ENCODE data around the gene DNM3.
A peak's percentile ranks its signal among the peaks of the same experiment; 100 is the strongest.

Gene DNM3

DNA sequence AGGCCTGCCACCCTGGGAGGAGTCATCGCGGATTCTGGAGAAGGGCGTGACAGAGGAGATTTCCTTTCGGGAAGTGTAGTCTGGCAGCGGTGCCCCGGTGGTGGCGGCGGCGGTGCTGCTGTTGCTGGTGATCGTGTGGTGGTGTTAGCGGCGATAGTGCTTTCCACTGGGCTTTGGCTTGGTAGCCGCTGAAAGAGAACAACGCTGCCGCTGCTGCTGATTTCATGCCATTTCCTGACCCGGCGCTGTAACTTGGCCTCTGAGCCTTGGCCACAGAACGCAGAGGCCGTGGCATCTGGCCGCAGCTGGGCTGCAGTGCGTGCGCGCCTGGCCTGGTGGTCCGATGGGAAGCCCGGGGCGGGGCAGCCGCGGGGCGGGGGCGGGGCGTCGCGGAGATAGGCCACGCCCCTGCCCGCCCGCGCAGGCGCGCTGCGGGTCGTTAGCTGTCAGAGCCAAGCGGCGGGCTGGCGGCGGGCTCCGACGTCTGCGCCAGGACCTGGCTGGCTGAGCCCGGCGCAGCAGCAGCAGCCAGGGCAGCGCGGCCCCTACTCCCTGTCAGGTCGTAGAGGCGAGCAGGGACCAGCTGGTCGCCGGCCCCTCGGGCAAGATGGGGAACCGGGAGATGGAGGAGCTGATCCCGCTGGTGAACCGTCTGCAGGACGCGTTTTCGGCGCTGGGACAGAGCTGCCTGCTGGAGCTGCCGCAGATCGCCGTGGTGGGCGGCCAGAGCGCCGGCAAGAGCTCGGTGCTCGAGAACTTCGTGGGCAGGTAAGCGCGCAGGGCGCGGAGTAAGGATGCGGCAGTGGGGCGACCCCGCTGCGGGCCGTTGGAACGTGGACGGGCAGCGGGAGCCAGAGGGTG lies at the start of gene DNM3:
Gene DNM3 (plus strand): TSS at position 449 of the 861 bp plus-strand sequence. CDS start 159 bp downstream, at position 608.
- peaks cover 11% of the 10 kb centered on the region for H3K4me1 Mint-ChIP-seq
- peak within 1 kb of the TSS; percentile 30 to 38 (median 37) for H3K27ac Mint-ChIP-seq
- H3K36me3 Mint-ChIP-seq (ENCODE audit: low read depth): no peaks in the 10 kb centered on the region
- no peak for TF ChIP-seq CTCF (IDR thresholded peaks at IDR 0.05; ENCODE audit: unreplicated experiment in 3 of 3)
- H3K4me3 Mint-ChIP-seq: peak within 1 kb of the TSS; percentile 91 to 94 (median 93)
- no peaks in the 10 kb centered on the region for H3K9me3 Mint-ChIP-seq
- peaks cover 39% of the 10 kb centered on the region for H3K27me3 Mint-ChIP-seq (ENCODE audit: low read depth)

- no peak for TF ChIP-seq CTCF (IDR thresholded peaks at IDR 0.05; ENCODE audit: unreplicated experiment in 3 of 3)
- Mint-ChIP-seq H3K9me3 (no peaks in the 10 kb centered on the region), H3K36me3 (ENCODE audit: low read depth) (peaks cover 62% of the 10 kb centered on the region), H3K27me3 (ENCODE audit: low read depth) (no peaks in the 10 kb centered on the region), H3K4me3 (no peak overlapping the region), H3K4me1 (no peaks in the 10 kb centered on the region), H3K27ac (no peak overlapping the region)
Observed at GRCh38 chr1:171792656-171793369, 48.5 kb upstream of the DNM3 start.

GRCh38 chr1:171793636-171794035 lies 47.7 kb upstream of the DNM3 start:
- Mint-ChIP-seq H3K27ac (no peak overlapping the region), H3K4me1 (peaks cover 2% of the 10 kb centered on the region), H3K36me3 (ENCODE audit: low read depth) (peaks cover 56% of the 10 kb centered on the region), H3K9me3 (no peaks in the 10 kb centered on the region), H3K4me3 (no peak overlapping the region), H3K27me3 (ENCODE audit: low read depth) (no peaks in the 10 kb centered on the region)
- no peak for TF ChIP-seq CTCF (IDR thresholded peaks at IDR 0.05; ENCODE audit: unreplicated experiment in 3 of 3)

GRCh38 chr1:171794085-171794484 lies 47.2 kb upstream of the DNM3 start:
- H3K4me1 Mint-ChIP-seq: peaks cover 7% of the 10 kb centered on the region
- TF ChIP-seq CTCF (IDR thresholded peaks at IDR 0.05; ENCODE audit: unreplicated experiment in 3 of 3): no peak
- peaks cover 52% of the 10 kb centered on the region for H3K36me3 Mint-ChIP-seq (ENCODE audit: low read depth)
- no peaks in the 10 kb centered on the region for H3K27me3 Mint-ChIP-seq (ENCODE audit: low read depth)
- H3K4me3 Mint-ChIP-seq: no peak overlapping the region
- H3K27ac Mint-ChIP-seq: no peak overlapping the region
- no peaks in the 10 kb centered on the region for H3K9me3 Mint-ChIP-seq

DNA sequence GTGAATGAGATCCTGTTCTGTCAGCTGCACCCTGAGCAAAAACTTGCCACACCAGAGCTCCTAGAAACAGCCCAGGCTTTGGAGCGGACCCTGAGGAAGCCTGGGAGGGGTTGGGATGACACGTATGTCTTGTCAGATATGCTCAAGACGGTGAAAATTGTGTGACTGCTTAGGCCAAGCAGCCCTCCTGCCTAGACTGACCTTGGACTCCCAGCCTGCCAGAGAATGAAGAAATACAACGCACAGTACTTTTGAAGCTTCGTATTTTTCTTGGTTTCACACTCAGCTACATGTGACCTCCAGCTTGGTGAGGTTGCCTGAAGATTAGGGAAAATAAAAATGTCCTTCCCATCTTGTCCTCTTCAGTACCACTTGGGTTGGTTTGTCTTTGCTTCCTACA lies 44.7 kb upstream of the DNM3 start:
- Mint-ChIP-seq H3K27me3 (ENCODE audit: low read depth) (no peaks in the 10 kb centered on the region), H3K36me3 (ENCODE audit: low read depth) (peaks cover 35% of the 10 kb centered on the region), H3K4me3 (no peak overlapping the region), H3K9me3 (no peaks in the 10 kb centered on the region), H3K27ac (peak overlapping the region; percentile 58 to 86 (median 62)), H3K4me1 (peaks cover 10% of the 10 kb centered on the region)
- no peak for TF ChIP-seq CTCF (IDR thresholded peaks at IDR 0.05; ENCODE audit: unreplicated experiment in 3 of 3)
